Glutamatergic neuron (in vitro differentiated cells): ENCODE results near the gene MGAT4B. TPM values are rescaled to one million over a fixed set of nuclear protein-coding genes. Genes with fewer than 3 reads are reported as not detected.

ENCODE experiments used
- DNase-seq: peaks from one replicate; pipeline ENCODE4 v3.0.0; 2022
- H3K27ac Mint-ChIP-seq: one replicate; pipeline ENCODE4 v1.8.0; 2020; ENCODE audit warnings: mild to moderate bottlenecking, mixed read lengths, inconsistent platforms; ENCODE audit not compliant: unreplicated experiment
- H3K27me3 Mint-ChIP-seq: one replicate; pipeline ENCODE4 v1.8.0; 2020; ENCODE audit warnings: mild to moderate bottlenecking, moderate library complexity, mixed read lengths, inconsistent platforms; ENCODE audit not compliant: unreplicated experiment
- H3K36me3 Mint-ChIP-seq: one replicate; pipeline ENCODE4 v1.8.0; 2020; ENCODE audit warnings: mild to moderate bottlenecking, mixed read lengths, inconsistent platforms; ENCODE audit not compliant: unreplicated experiment
- H3K4me1 Mint-ChIP-seq: one replicate; pipeline ENCODE4 v1.8.0; 2020; ENCODE audit warnings: mild to moderate bottlenecking, low read depth, mixed read lengths, inconsistent platforms; ENCODE audit not compliant: unreplicated experiment
- H3K4me3 Mint-ChIP-seq: one replicate; pipeline ENCODE4 v1.8.0; 2020; ENCODE audit warnings: mild to moderate bottlenecking, mixed read lengths, inconsistent platforms; ENCODE audit not compliant: unreplicated experiment
- H3K9me3 Mint-ChIP-seq: one replicate; pipeline ENCODE4 v1.8.0; 2020; ENCODE audit warnings: mild to moderate bottlenecking, moderate library complexity, mixed read lengths, inconsistent platforms; ENCODE audit not compliant: unreplicated experiment
- total RNA-seq: library from RNA; stranded (reverse); fragmentation: NEBNext Ultra II Directional; extraction: Animal tissue kit (Norgen Biotek cat#: 25700); gene quantifications from one replicate; pipeline ENCODE4 v1.2.1, GENCODE V29; 2021; ENCODE audit not compliant: unreplicated experiment
- TF ChIP-seq, protein P1 (sequence below): fragments of 200-600 bp; sonication (generic); IDR thresholded peaks from one replicate; pipeline ENCODE4 v1.5.0; 2021; ENCODE audit not compliant: partially characterized antibody, unreplicated experiment

MGAT4B gene
- total RNA-seq, 1 donor from 2014 or later = 140 TPM

DNA sequence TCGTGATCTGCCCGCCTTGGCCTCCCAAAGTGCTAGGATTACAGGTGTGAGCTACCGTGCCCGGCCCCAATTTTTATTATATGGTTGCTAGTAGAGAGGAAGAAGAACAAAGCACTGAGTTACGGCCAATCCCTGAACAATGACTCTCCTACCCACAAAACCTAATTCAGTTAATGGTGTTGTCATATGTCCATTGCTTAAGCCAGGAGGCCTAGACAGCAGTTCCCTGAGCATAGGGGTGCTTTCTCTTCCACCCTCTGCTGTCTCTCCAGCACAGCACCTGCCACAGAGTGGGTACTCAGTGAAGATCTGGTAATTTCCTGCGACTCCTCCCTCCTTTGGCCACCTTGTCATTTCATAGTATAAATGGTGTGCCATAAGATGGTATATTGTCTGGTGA, 34.3 kb downstream of the MGAT4B start:
- H3K36me3 Mint-ChIP-seq = peaks cover 5% of the 10 kb centered on the region
- peaks cover 2% of the 10 kb centered on the region for H3K9me3 Mint-ChIP-seq
- no peak overlapping the region for H3K4me3 Mint-ChIP-seq
- H3K27ac Mint-ChIP-seq = no peak overlapping the region
- peaks cover 3% of the 10 kb centered on the region for H3K27me3 Mint-ChIP-seq
- H3K4me1 Mint-ChIP-seq = peaks cover 15% of the 10 kb centered on the region
- no peak for DNase-seq
- TF ChIP-seq, protein P1, sequence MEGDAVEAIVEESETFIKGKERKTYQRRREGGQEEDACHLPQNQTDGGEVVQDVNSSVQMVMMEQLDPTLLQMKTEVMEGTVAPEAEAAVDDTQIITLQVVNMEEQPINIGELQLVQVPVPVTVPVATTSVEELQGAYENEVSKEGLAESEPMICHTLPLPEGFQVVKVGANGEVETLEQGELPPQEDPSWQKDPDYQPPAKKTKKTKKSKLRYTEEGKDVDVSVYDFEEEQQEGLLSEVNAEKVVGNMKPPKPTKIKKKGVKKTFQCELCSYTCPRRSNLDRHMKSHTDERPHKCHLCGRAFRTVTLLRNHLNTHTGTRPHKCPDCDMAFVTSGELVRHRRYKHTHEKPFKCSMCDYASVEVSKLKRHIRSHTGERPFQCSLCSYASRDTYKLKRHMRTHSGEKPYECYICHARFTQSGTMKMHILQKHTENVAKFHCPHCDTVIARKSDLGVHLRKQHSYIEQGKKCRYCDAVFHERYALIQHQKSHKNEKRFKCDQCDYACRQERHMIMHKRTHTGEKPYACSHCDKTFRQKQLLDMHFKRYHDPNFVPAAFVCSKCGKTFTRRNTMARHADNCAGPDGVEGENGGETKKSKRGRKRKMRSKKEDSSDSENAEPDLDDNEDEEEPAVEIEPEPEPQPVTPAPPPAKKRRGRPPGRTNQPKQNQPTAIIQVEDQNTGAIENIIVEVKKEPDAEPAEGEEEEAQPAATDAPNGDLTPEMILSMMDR = no peak

DNA sequence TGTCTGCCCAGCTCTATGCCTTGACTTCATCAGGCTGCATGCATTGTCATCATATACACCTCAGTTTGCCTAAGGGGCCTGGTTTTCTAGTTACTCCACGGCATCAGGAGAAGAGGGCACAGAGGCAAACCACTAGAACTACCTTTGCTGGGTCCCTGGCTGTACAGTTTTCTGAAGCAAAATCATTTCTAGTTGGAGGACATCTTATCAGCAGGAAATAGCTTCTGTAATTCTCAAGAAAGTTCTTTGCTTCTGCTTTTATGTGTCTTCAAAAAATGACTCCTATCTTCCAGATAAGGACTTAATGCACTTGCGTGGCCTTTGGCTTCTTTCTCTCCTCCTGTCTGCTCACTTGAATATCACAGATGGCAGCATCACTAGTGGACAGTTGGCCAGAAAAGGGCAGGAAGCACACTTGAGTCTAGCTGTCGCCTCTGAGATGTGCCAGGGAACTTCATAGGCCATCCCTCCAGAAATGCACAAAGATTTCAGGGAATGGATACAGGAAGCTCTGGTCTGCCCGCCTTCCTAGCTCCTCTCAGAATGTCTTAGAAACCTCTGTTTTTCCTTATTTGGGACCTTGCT, 35.3 kb downstream of the MGAT4B start:
- Mint-ChIP-seq H3K4me3 (no peak overlapping the region), H3K9me3 (peaks cover 2% of the 10 kb centered on the region), H3K27ac (peak overlapping the region; percentile 34), H3K4me1 (peaks cover 22% of the 10 kb centered on the region), H3K27me3 (peaks cover 3% of the 10 kb centered on the region), H3K36me3 (peaks cover 5% of the 10 kb centered on the region)
- TF ChIP-seq, protein P1 = no peak
- no peak for DNase-seq

DNA sequence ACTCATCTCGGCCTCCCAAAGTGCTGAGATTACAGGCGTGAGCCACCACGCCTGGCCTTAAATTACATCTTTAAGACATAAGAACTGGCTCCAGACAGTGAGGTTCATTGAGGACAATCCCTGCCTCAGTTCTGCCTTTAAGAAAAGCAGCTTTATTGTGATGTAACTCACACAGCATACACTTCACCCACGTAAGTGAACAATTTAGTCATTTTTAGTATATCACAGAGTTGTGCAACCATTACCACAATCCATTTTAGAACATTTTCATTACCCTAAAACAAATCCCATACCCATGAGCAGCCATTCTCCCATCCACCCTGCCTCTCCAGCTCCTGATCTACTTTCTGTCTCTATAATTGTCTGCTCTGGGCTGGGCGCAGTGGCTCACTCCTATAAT, 36.9 kb downstream of the MGAT4B start:
- Mint-ChIP-seq H3K36me3 (peaks cover 5% of the 10 kb centered on the region), H3K4me1 (peaks cover 33% of the 10 kb centered on the region), H3K27me3 (peaks cover 3% of the 10 kb centered on the region), H3K27ac (no peak overlapping the region), H3K9me3 (peaks cover 2% of the 10 kb centered on the region), H3K4me3 (no peak overlapping the region)
- TF ChIP-seq, protein P1 = no peak
- DNase-seq = no peak

DNA sequence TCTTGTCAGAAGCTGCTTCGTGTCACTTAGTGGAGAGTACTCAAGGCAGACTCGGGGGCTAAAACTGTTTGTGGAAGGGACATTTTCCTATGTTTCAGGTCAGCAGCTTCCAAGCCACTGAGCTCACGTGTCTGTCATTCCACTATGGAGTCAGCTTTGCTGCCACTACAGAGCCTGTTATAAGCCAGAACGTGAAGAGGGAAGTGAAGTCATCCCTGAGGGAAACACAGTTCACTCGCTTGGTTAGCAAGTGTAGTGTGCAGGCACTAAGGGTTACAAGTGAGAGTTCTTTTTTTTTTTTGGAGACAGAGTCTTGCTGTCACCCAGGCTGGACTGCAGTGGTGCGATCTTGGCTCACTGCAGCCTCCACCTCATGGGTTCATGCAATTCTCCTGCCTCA, 37.4 kb downstream of the MGAT4B start:
- peaks cover 2% of the 10 kb centered on the region for H3K9me3 Mint-ChIP-seq
- no peak overlapping the region for H3K4me3 Mint-ChIP-seq
- TF ChIP-seq, protein P1 = no peak
- no peak for DNase-seq
- H3K27me3 Mint-ChIP-seq = peaks cover 2% of the 10 kb centered on the region
- peak overlapping the region; percentile 62 for H3K27ac Mint-ChIP-seq
- peaks cover 33% of the 10 kb centered on the region for H3K4me1 Mint-ChIP-seq
- peaks cover 5% of the 10 kb centered on the region for H3K36me3 Mint-ChIP-seq

DNA sequence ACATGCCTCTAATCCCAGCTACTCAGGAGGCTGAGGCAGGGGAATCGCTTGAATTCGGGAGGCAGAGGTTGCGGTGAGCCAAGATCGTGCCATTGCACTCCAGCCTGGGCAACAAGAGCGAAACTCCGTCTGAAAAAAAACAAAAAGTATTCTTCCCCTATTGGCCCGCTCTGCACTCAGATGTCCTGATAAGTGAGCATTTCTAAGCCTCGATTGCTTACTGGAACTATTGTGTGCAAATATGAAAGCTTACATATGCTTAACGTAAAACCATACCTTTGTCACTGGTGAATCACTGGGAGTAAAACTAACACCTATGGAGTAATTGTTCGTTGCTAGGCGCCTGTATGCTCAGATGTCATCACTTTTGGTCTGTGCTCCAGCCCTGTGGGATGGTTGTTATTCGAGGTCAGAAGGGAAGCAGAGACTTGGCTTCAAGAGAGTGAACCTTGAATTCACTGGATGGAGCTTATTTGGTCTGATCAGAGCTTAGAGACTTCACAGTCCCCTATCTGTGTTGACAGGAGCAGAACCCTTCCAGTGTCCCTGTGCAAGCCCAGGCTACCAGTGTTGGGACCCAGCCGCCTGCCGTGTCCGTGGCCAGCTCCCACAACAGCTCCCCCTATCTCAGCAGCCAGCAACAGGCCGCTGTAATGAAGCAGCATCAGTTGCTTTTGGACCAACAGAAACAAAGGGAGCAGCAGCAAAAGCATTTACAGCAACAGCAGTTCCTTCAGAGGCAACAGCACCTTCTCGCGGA, 38.2 kb downstream of the MGAT4B start:
- Mint-ChIP-seq H3K36me3 (peaks cover 5% of the 10 kb centered on the region), H3K4me1 (peaks cover 37% of the 10 kb centered on the region), H3K27ac (peak overlapping the region; percentile 62), H3K27me3 (peaks cover 2% of the 10 kb centered on the region), H3K4me3 (no peak overlapping the region), H3K9me3 (peaks cover 2% of the 10 kb centered on the region)
- TF ChIP-seq, protein P1 = no peak
- DNase-seq = no peak
